ENCODE results near the gene PLCB1. TPM values are rescaled to one million over a fixed set of nuclear protein-coding genes. Genes with fewer than 3 reads are reported as not detected.

PLCB1 gene
- total RNA-seq, 4 donors from 2014 or later, result 13.5 to 110 (median 30.4) TPM

GRCh38 chr20:8363970-8364733 lies 232.1 kb downstream of the PLCB1 start:
- intact Hi-C loops (cut with DNase I; ENCODE audit: low total_unique reads), result no loop called here
- no peak overlapping the region for H3K4me3 ChIP-seq
- H3K27ac ChIP-seq, result no peak overlapping the region
- no peaks in the 10 kb centered on the region for H3K27me3 ChIP-seq
- H3K4me1 ChIP-seq, result no peaks in the 10 kb centered on the region
- H3K9me3 ChIP-seq, result no peaks in the 10 kb centered on the region
- H3K36me3 ChIP-seq, result no peaks in the 10 kb centered on the region
- TF ChIP-seq POLR2A (IDR thresholded peaks at IDR 0.05), result no peak
- TF ChIP-seq CTCF (IDR thresholded peaks at IDR 0.05), result no peak
- DNase-seq, result no peak

GRCh38 chr20:8364734-8365078 lies 232.6 kb downstream of the PLCB1 start:
- no peaks in the 10 kb centered on the region for H3K4me1 ChIP-seq
- no peak overlapping the region for H3K4me3 ChIP-seq
- no peaks in the 10 kb centered on the region for H3K36me3 ChIP-seq
- H3K27me3 ChIP-seq, result no peaks in the 10 kb centered on the region
- H3K9me3 ChIP-seq, result no peaks in the 10 kb centered on the region
- intact Hi-C loops (cut with DNase I; ENCODE audit: low total_unique reads), result no loop called here
- no peak overlapping the region for H3K27ac ChIP-seq
- TF ChIP-seq CTCF (IDR thresholded peaks at IDR 0.05) (no peak), POLR2A (IDR thresholded peaks at IDR 0.05) (no peak)
- DNase-seq, result no peak

GRCh38 chr20:8365634-8366033 lies 233.6 kb downstream of the PLCB1 start:
- intact Hi-C loops (cut with DNase I; ENCODE audit: low total_unique reads), result no loop called here
- Histone ChIP-seq H3K27ac (no peak overlapping the region), H3K4me3 (no peak overlapping the region), H3K36me3 (no peaks in the 10 kb centered on the region), H3K9me3 (no peaks in the 10 kb centered on the region), H3K27me3 (no peaks in the 10 kb centered on the region), H3K4me1 (no peaks in the 10 kb centered on the region)
- no peak for DNase-seq
- no peak for TF ChIP-seq CTCF (IDR thresholded peaks at IDR 0.05)
- no peak for TF ChIP-seq POLR2A (IDR thresholded peaks at IDR 0.05)

GRCh38 chr20:8366303-8366923 lies 234.3 kb downstream of the PLCB1 start:
- no peaks in the 10 kb centered on the region for H3K36me3 ChIP-seq
- no peak overlapping the region for H3K4me3 ChIP-seq
- no peaks in the 10 kb centered on the region for H3K27me3 ChIP-seq
- no peak overlapping the region for H3K27ac ChIP-seq
- no peak for DNase-seq
- H3K9me3 ChIP-seq, result no peaks in the 10 kb centered on the region
- TF ChIP-seq POLR2A (IDR thresholded peaks at IDR 0.05), result no peak
- TF ChIP-seq CTCF (IDR thresholded peaks at IDR 0.05), result no peak
- intact Hi-C loops (cut with DNase I; ENCODE audit: low total_unique reads), result no loop called here
- no peaks in the 10 kb centered on the region for H3K4me1 ChIP-seq

GRCh38 chr20:8367689-8368088 lies 235.6 kb downstream of the PLCB1 start:
- Histone ChIP-seq H3K4me3 (no peak overlapping the region), H3K27ac (no peak overlapping the region), H3K36me3 (no peaks in the 10 kb centered on the region), H3K4me1 (no peaks in the 10 kb centered on the region), H3K27me3 (no peaks in the 10 kb centered on the region), H3K9me3 (no peaks in the 10 kb centered on the region)
- intact Hi-C loops (cut with DNase I; ENCODE audit: low total_unique reads), result no loop called here
- TF ChIP-seq CTCF (IDR thresholded peaks at IDR 0.05) (no peak), POLR2A (IDR thresholded peaks at IDR 0.05) (no peak)
- no peak for DNase-seq

All from uterus (tissue), 4 donors.